H9 (cell line): ENCODE data around the gene RASSF3. TPM values are rescaled to one million over a fixed set of nuclear protein-coding genes. Genes with fewer than 3 reads are reported as not detected.

ENCODE experiments used
- DNase-seq: peaks from one replicate; pipeline ENCODE4 v3.0.0-alpha.2; 2017
- H2AFZ ChIP-seq: one replicate; pipeline ENCODE4 v1.6.1; 2013; ENCODE audit warnings: mild to moderate bottlenecking, low read length, control low read depth, moderate library complexity
- H2AK5ac ChIP-seq: 2 replicates; pipeline ENCODE4 v1.6.1; 2013; ENCODE audit warnings: low read length, control low read depth, mixed read lengths; ENCODE audit not compliant: insufficient read length
- H2BK120ac ChIP-seq: one replicate; pipeline ENCODE4 v1.6.1; 2013; ENCODE audit warnings: low read depth, mild to moderate bottlenecking, low read length, control low read depth, inconsistent platforms; ENCODE audit not compliant: poor library complexity, severe bottlenecking
- H2BK12ac ChIP-seq: 2 replicates; pipeline ENCODE4 v1.6.1; 2013; ENCODE audit warnings: low read length, control low read depth, mixed read lengths, low read depth; ENCODE audit not compliant: insufficient read length
- H2BK15ac ChIP-seq: 2 replicates; pipeline ENCODE4 v1.6.1; 2013; ENCODE audit warnings: low read depth, low read length, control low read depth
- H2BK20ac ChIP-seq: one replicate; pipeline ENCODE4 v1.6.1; 2013; ENCODE audit warnings: low read depth, mild to moderate bottlenecking, low read length, control low read depth, inconsistent platforms; ENCODE audit not compliant: poor library complexity, severe bottlenecking
- H2BK5ac ChIP-seq: 2 replicates; pipeline ENCODE4 v1.6.1; 2013; ENCODE audit warnings: low read length, control low read depth, mixed read lengths; ENCODE audit not compliant: insufficient read length
- H3K14ac ChIP-seq: 2 replicates; pipeline ENCODE4 v1.6.1; 2013; ENCODE audit warnings: low read length, control low read depth; ENCODE audit not compliant: insufficient read depth
- H3K18ac ChIP-seq: 2 replicates; pipeline ENCODE4 v1.6.1; 2013; ENCODE audit warnings: low read depth, mild to moderate bottlenecking, mixed read lengths, low read length, control low read depth; ENCODE audit not compliant: insufficient read length
- H3K23ac ChIP-seq: 2 replicates; pipeline ENCODE4 v1.6.1; 2013; ENCODE audit warnings: low read length, control low read depth, mixed read lengths, low read depth; ENCODE audit not compliant: insufficient read length
- H3K23me2 ChIP-seq: 2 replicates; pipeline ENCODE4 v1.6.1; 2013; ENCODE audit warnings: low read depth, mild to moderate bottlenecking, mixed read lengths, low read length, control low read depth; ENCODE audit not compliant: insufficient read length, poor library complexity, severe bottlenecking
- H3K27ac ChIP-seq: 2 replicates; pipeline ENCODE4 v1.5.1; 2013; ENCODE audit warnings: low read length, control low read depth, mixed read lengths, low read depth; ENCODE audit not compliant: insufficient read length
- H3K27me3 ChIP-seq: 2 replicates; pipeline ENCODE4 v1.6.1; 2013; ENCODE audit warnings: low read length, control low read depth, inconsistent platforms; ENCODE audit not compliant: insufficient read depth
- H3K4ac ChIP-seq: 2 replicates; pipeline ENCODE4 v1.6.1; 2013; ENCODE audit warnings: low read depth, mild to moderate bottlenecking, control low read depth, inconsistent platforms, low read length, moderate library complexity
- H3K4me1 ChIP-seq: 2 replicates; pipeline ENCODE4 v1.6.1; 2013; ENCODE audit warnings: low read length, control low read depth, inconsistent platforms; ENCODE audit not compliant: insufficient read depth
- H3K4me2 ChIP-seq: 2 replicates; pipeline ENCODE4 v1.6.1; 2013; ENCODE audit warnings: low read length, control low read depth, mixed read lengths; ENCODE audit not compliant: insufficient read length, insufficient read depth
- H3K56ac ChIP-seq: 2 replicates; pipeline ENCODE4 v1.6.1; 2013; ENCODE audit warnings: low read depth, mild to moderate bottlenecking, mixed read lengths, low read length, control low read depth; ENCODE audit not compliant: insufficient read length
- H3K79me1 ChIP-seq: 2 replicates; pipeline ENCODE4 v1.6.1; 2013; ENCODE audit warnings: low read depth, mild to moderate bottlenecking, moderate library complexity, low read length, control low read depth, inconsistent platforms; ENCODE audit not compliant: insufficient read depth, poor library complexity, severe bottlenecking
- H3K79me2 ChIP-seq: 2 replicates; pipeline ENCODE4 v1.6.1; 2013; ENCODE audit warnings: low read length, control low read depth, inconsistent platforms; ENCODE audit not compliant: insufficient read depth
- H3K9ac ChIP-seq: 2 replicates; pipeline ENCODE4 v1.6.1; 2013; ENCODE audit warnings: low read length, control low read depth, mixed read lengths; ENCODE audit not compliant: insufficient read length; ENCODE audit errors: extremely low read depth
- H3K9me3 ChIP-seq: one replicate; pipeline ENCODE4 v1.6.1; 2013; ENCODE audit warnings: low read depth, low read length, inconsistent platforms; ENCODE audit not compliant: control insufficient read depth
- H3T11ph ChIP-seq: one replicate; pipeline ENCODE4 v1.6.1; 2013; ENCODE audit warnings: mild to moderate bottlenecking, low read length, control low read depth, inconsistent platforms
- H4K20me1 ChIP-seq: one replicate; pipeline ENCODE4 v1.6.1; 2013; ENCODE audit not compliant: control insufficient read depth, insufficient read length, insufficient read depth
- H4K5ac ChIP-seq: 2 replicates; pipeline ENCODE4 v1.6.1; 2013; ENCODE audit warnings: low read depth, mild to moderate bottlenecking, mixed read lengths, low read length, control low read depth; ENCODE audit not compliant: insufficient read length
- H4K8ac ChIP-seq: replicated peaks from 2 replicates; pipeline ENCODE4 v1.6.1; 2013; ENCODE audit warnings: low read length, control low read depth, mixed read lengths, low read depth; ENCODE audit not compliant: insufficient read length
- H4K91ac ChIP-seq: 2 replicates; pipeline ENCODE4 v1.6.1; 2013; ENCODE audit warnings: low read depth, mild to moderate bottlenecking, moderate library complexity, mixed read lengths, low read length, control low read depth; ENCODE audit not compliant: insufficient read length
- H3K27ac Mint-ChIP-seq, 3 experiments: 2 replicates in 2 of 3; 3 replicates in 1 of 3; pipeline ENCODE4 v1.8.0; 2020 to 2021; ENCODE audit warnings: mixed read lengths in 3 of 3, mild to moderate bottlenecking in 1 of 3, moderate library complexity in 1 of 3
- H3K27me3 Mint-ChIP-seq: 2 replicates; pipeline ENCODE4 v1.8.0; 2021; ENCODE audit warnings: low read depth, mild to moderate bottlenecking, moderate library complexity, mixed read lengths
- H3K36me3 Mint-ChIP-seq, 3 experiments: 2 replicates in 2 of 3; 3 replicates in 1 of 3; pipeline ENCODE4 v1.8.0; 2020 to 2021; ENCODE audit warnings: low read depth in 3 of 3, mixed read lengths in 3 of 3; ENCODE audit not compliant: insufficient read depth in 1 of 3
- H3K4me1 Mint-ChIP-seq, 2 experiments: 2 replicates each; pipeline ENCODE4 v1.8.0; 2020; ENCODE audit warnings: mixed read lengths in 2 of 2
- H3K4me3 Mint-ChIP-seq, 2 experiments: 2 replicates in 1 of 2; 3 replicates in 1 of 2; pipeline ENCODE4 v1.8.0; 2020 to 2021; ENCODE audit warnings: mild to moderate bottlenecking in 2 of 2, mixed read lengths in 2 of 2, moderate library complexity in 1 of 2
- H3K9me3 Mint-ChIP-seq, 2 experiments: 2 replicates in 1 of 2; 3 replicates in 1 of 2; pipeline ENCODE4 v1.8.0; 2020; ENCODE audit warnings: mild to moderate bottlenecking in 2 of 2, mixed read lengths in 2 of 2, moderate library complexity in 1 of 2
- CTCF ChIP-seq: fragments of 200-600 bp; sonication (generic); conservative IDR thresholded peaks from 3 replicates; pipeline ENCODE4 v1.8.0; 2021; ENCODE audit warnings: antibody characterized with exemption, mild to moderate bottlenecking
- total RNA-seq: library from RNA; stranded (reverse); gene quantifications from 2 replicates; pipeline ENCODE4 v1.2.1, GENCODE V29; 2021

RASSF3 gene
- total RNA-seq, 1 experiment from 2014 or later = 45.1 TPM

- H2AK5ac ChIP-seq = no peak overlapping the region
- Mint-ChIP-seq H3K4me1 (no peaks in the 10 kb centered on the region), H3K9me3 (no peaks in the 10 kb centered on the region), H3K27me3 (no peaks in the 10 kb centered on the region), H3K36me3 (peaks cover 10 to 33% (median 16%) of the 10 kb centered on the region in 3 experiments), H3K4me3 (no peak overlapping the region), H3K27ac (no peak overlapping the region)
- TF ChIP-seq CTCF = no peak
- H4K91ac ChIP-seq = no peak overlapping the region
- H4K20me1 ChIP-seq = no peaks in the 10 kb centered on the region
- H3K23ac ChIP-seq = no peak overlapping the region
- no peaks in the 10 kb centered on the region for H3K23me2 ChIP-seq
- H4K8ac ChIP-seq = no peak overlapping the region
- no peak overlapping the region for H3K4ac ChIP-seq
- H3K18ac ChIP-seq = no peak overlapping the region
- no peak overlapping the region for H3K9ac ChIP-seq
- no peak overlapping the region for H2BK12ac ChIP-seq
- no peaks in the 10 kb centered on the region for H3K4me1 ChIP-seq
- H3K79me1 ChIP-seq = no peaks in the 10 kb centered on the region
- no peak overlapping the region for H2AFZ ChIP-seq
- no peak overlapping the region for H2BK120ac ChIP-seq
- H4K5ac ChIP-seq = no peak overlapping the region
- no peak overlapping the region for H3K56ac ChIP-seq
- no peak overlapping the region for H3K27ac ChIP-seq
- no peaks in the 10 kb centered on the region for H3K79me2 ChIP-seq
- no peak overlapping the region for H2BK5ac ChIP-seq
- no peaks in the 10 kb centered on the region for H3K9me3 ChIP-seq
- no peak overlapping the region for H2BK15ac ChIP-seq
- H3T11ph ChIP-seq = no peak overlapping the region
- no peak overlapping the region for H2BK20ac ChIP-seq
- no peaks in the 10 kb centered on the region for H3K27me3 ChIP-seq
- H3K4me2 ChIP-seq = no peak overlapping the region
- H3K14ac ChIP-seq = no peak overlapping the region
- no peak for DNase-seq
Measured at GRCh38 chr12:64713376-64713775, 103.1 kb downstream of the RASSF3 start.
